Smooth muscle cell (in vitro differentiated cells): ENCODE data around the gene ASTN2. TPM values are rescaled to one million over a fixed set of nuclear protein-coding genes. Genes with fewer than 3 reads are reported as not detected.

Experiments used
- DNase-seq: peaks from one replicate; lab custom pipeline; 2025; ENCODE audit not compliant: unreplicated experiment; lab: John Stamatoyannopoulos, UW
- H2AFZ ChIP-seq: fragments of 200-600 bp; sonication (generic); 2 replicates; pipeline ENCODE4 v1.6.0; 2016; ENCODE audit warnings: antibody characterized with exemption, low read depth, mild to moderate bottlenecking
- H3F3A ChIP-seq: fragments of 200-600 bp; sonication (generic); 2 replicates; pipeline ENCODE4 v1.6.0; 2017; ENCODE audit warnings: antibody characterized with exemption, low read depth
- H3K27ac ChIP-seq: fragments of 200-600 bp; sonication (generic); 2 replicates; pipeline ENCODE4 v1.5.1; 2016; ENCODE audit warnings: low read depth, mild to moderate bottlenecking
- H3K27me3 ChIP-seq: fragments of 200-600 bp; sonication (generic); 2 replicates; pipeline ENCODE4 v1.6.1; 2016; ENCODE audit warnings: low read depth, mild to moderate bottlenecking
- H3K36me3 ChIP-seq: fragments of 200-600 bp; sonication (generic); 2 replicates; pipeline ENCODE4 v1.5.1; 2016; ENCODE audit warnings: low read depth
- H3K4me1 ChIP-seq: fragments of 200-600 bp; sonication (generic); 2 replicates; pipeline ENCODE4 v1.5.1; 2016; ENCODE audit warnings: low read depth
- H3K4me2 ChIP-seq: fragments of 200-600 bp; sonication (generic); 2 replicates; pipeline ENCODE4 v1.6.0; 2016; ENCODE audit warnings: mild to moderate bottlenecking
- H3K4me3 ChIP-seq: fragments of 200-600 bp; sonication (generic); 2 replicates; pipeline ENCODE4 v1.5.1; 2016; ENCODE audit warnings: mild to moderate bottlenecking
- H3K79me2 ChIP-seq: fragments of 200-600 bp; sonication (generic); 2 replicates; pipeline ENCODE4 v1.6.0; 2016; ENCODE audit warnings: low read depth, mild to moderate bottlenecking
- H3K9ac ChIP-seq: fragments of 200-600 bp; sonication (generic); 2 replicates; pipeline ENCODE4 v1.6.0; 2016; ENCODE audit warnings: low read depth
- H3K9me3 ChIP-seq: fragments of 200-600 bp; sonication (generic); replicated peaks from 2 replicates; pipeline ENCODE4 v1.5.1; 2016; ENCODE audit warnings: low read depth
- H4K20me1 ChIP-seq: fragments of 200-600 bp; sonication (generic); 2 replicates; pipeline ENCODE4 v1.6.0; 2016; ENCODE audit warnings: low read depth
- WGBS: methylation state at CpG from one replicate; pipeline ENCODE4 v1.1.7; 2016; ENCODE audit warnings: low lambda C conversion rate; 5-methylcytosine and 5-hydroxymethylcytosine counted together
- polyA plus RNA-seq: library from polyadenylated mRNA; unstranded; fragments of >200 nt; fragmentation: Nextera tagmentation; extraction: Ambion mirVana; gene quantifications from 2 replicates; pipeline ENCODE4 v1.2.1, GENCODE V29; 2016
- total RNA-seq: library from RNA; depleted of rRNA; stranded (reverse); fragments of >200 nt; gene quantifications from 2 replicates; pipeline ENCODE4 v1.2.3, GENCODE V29; 2014
- TF ChIP-seq, protein P1 (sequence below): fragments of 200-600 bp; sonication (generic); IDR thresholded peaks from 2 replicates; pipeline ENCODE4 v1.5.1; 2017; ENCODE audit warnings: borderline replicate concordance, mild to moderate bottlenecking, antibody characterized with exemption; ENCODE audit not compliant: insufficient read depth, poor library complexity, severe bottlenecking

Gene ASTN2
- total and polyA plus RNA-seq, 2 experiments from 2014 or later = 6.5 to 6.7 TPM

DNA sequence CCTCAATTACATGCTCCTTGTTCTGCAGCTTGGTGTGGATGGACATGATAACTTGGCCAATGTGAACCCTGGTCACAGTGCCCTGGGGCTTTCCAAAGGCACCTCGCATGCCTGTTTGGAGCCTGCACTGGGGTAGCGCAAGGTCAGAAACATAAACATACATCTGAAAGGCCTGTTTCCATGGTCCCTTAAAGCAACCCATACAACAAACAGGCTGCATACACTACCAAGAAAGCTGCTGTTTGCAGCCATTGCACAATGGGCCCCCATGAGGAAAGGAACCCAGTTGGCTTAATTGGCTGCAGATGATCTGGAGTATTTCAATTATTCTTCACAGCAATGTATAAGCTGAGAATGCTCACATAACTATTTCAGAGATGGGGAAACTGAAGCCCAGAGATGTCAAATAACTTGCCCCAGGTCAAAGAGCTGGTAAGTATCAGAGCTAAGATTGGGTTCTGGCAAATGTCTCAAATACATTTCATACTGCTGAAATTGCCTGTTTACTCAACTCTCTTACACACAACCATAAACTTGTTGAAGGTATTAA is 233.9 kb downstream of the ASTN2 start:
- Histone ChIP-seq H3K27ac (no peak overlapping the region), H3K36me3 (no peaks in the 10 kb centered on the region), H2AFZ (no peak overlapping the region), H3K4me1 (peaks cover 3% of the 10 kb centered on the region), H4K20me1 (no peaks in the 10 kb centered on the region), H3K4me3 (no peak overlapping the region), H3K4me2 (no peak overlapping the region), H3K79me2 (no peaks in the 10 kb centered on the region), H3K9ac (no peak overlapping the region), H3K9me3 (no peaks in the 10 kb centered on the region), H3K27me3 (no peaks in the 10 kb centered on the region), H3F3A (no peaks in the 10 kb centered on the region)
- DNase-seq = no peak
- 97% methylated on average over 2 of the region's 2 CpGs for WGBS
- TF ChIP-seq, protein P1, sequence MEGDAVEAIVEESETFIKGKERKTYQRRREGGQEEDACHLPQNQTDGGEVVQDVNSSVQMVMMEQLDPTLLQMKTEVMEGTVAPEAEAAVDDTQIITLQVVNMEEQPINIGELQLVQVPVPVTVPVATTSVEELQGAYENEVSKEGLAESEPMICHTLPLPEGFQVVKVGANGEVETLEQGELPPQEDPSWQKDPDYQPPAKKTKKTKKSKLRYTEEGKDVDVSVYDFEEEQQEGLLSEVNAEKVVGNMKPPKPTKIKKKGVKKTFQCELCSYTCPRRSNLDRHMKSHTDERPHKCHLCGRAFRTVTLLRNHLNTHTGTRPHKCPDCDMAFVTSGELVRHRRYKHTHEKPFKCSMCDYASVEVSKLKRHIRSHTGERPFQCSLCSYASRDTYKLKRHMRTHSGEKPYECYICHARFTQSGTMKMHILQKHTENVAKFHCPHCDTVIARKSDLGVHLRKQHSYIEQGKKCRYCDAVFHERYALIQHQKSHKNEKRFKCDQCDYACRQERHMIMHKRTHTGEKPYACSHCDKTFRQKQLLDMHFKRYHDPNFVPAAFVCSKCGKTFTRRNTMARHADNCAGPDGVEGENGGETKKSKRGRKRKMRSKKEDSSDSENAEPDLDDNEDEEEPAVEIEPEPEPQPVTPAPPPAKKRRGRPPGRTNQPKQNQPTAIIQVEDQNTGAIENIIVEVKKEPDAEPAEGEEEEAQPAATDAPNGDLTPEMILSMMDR = no peak

DNA sequence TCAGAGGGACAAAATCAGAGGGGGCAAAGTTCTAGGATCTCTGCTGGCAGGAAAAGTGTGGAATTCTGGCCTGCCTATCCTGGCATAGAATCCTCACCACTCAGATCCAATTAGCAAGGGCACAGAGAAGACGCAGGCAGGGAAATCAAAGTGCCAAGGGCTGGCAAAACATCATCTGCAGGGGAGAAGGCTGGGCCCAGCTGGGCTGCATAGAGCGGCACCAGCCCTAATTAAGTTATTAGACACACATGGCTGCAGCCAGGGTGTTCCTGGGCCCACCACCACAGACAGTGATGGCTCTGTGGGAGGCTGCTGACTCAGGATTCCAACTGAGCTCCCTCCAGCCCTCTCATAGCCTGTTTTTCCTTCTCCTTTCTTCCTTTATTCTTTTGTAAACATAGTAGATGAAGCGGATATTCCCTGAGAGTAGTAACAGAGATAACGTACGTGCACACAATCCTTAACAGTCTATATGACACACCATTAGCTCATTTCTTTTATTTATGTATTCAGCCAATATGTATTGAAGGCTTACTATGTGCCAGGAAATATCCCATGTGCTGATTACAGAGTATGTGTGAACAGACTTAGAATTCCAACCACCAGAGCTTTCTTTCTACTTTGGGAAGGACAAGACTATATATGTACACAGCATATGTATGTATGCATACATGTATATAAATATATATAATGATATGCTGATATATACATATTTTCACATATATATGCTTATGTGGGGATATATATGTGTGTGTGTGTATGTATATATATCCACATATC is 236.1 kb downstream of the ASTN2 start:
- Histone ChIP-seq H3K4me3 (no peak overlapping the region), H3K79me2 (no peaks in the 10 kb centered on the region), H3K27me3 (no peaks in the 10 kb centered on the region), H3K36me3 (no peaks in the 10 kb centered on the region), H2AFZ (no peak overlapping the region), H3K9me3 (no peaks in the 10 kb centered on the region), H3K27ac (peak overlapping the region; percentile 42), H3F3A (no peaks in the 10 kb centered on the region), H3K9ac (no peak overlapping the region), H3K4me1 (peaks cover 3% of the 10 kb centered on the region), H4K20me1 (no peaks in the 10 kb centered on the region), H3K4me2 (peak overlapping the region; percentile 29)
- WGBS = 35% methylated on average over 5 of the region's 5 CpGs
- no peak for DNase-seq
- TF ChIP-seq, protein P1 = no peak

DNA sequence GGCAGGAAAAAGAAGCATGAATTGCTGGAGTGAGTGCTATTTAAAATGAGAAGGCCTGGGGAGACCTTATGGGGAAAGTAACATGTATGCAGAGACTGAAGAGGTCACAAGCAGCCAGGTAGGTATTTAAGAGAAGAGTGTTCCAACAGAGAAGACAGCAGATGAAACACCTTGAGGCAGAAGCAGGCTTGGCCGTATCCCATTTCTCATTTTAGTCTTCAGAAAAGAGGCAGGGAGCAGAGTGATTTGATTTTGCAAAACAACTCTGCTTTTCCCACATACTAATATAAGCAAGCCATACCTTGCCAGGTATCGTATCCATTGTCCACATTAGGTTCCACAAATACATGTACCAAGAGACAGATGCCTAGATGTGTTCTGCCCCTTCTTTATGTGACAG is 244.3 kb downstream of the ASTN2 start:
- 83% methylated on average over 2 of the region's 2 CpGs for WGBS
- H3K4me1 ChIP-seq = no peaks in the 10 kb centered on the region

More for the DNA sequence above, 244.3 kb downstream of the ASTN2 start:
- no peak overlapping the region for H3K4me2 ChIP-seq
- H3K4me3 ChIP-seq = no peak overlapping the region
- H3K79me2 ChIP-seq = no peaks in the 10 kb centered on the region
- no peak overlapping the region for H3K9ac ChIP-seq
- H4K20me1 ChIP-seq = no peaks in the 10 kb centered on the region
- H3K27ac ChIP-seq = no peak overlapping the region
- no peaks in the 10 kb centered on the region for H3K36me3 ChIP-seq
- DNase-seq = no peak
- no peak overlapping the region for H2AFZ ChIP-seq
- H3F3A ChIP-seq = no peaks in the 10 kb centered on the region
- H3K9me3 ChIP-seq = no peaks in the 10 kb centered on the region
- no peaks in the 10 kb centered on the region for H3K27me3 ChIP-seq
- TF ChIP-seq, protein P1 = no peak
